Measurements from ENCODE around the gene CBFB.

The CBFB gene

DNA sequence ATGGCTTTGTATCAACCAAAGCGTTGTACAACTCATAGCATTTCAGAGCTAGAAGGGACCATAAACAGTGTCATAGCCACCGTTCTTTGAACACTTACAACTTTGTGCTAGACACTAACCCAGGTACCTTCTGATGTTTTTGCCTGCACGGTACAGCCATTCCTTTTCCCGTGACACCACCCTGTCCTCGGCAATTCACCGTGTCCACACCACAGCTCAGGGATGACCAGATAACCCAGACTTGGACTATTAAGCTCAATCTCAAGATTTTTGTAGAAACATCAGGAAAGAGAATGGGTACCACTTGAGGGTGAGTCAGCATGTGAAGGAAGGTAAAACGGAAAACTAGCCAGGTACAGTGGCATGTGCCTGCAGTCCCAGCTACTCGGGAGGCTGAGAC lies 9.8 kb upstream of the CBFB start:
- Histone ChIP-seq H2AFZ (ENCODE audit: low read length) (no peak overlapping the region), H3K27ac (ENCODE audit: low read depth, low read length, poor library complexity, severe bottlenecking) (no peak overlapping the region), H3F3A (ENCODE audit: insufficient read depth, low read length) (no peaks in the 10 kb centered on the region), H3K79me2 (ENCODE audit: insufficient read depth, low read length) (no peaks in the 10 kb centered on the region), H3K4me1 (ENCODE audit: insufficient read depth, low read length, severe bottlenecking) (peaks cover 2% of the 10 kb centered on the region), H3K9ac (ENCODE audit: low read length) (no peak overlapping the region), H3K9me3 (ENCODE audit: low read length) (no peaks in the 10 kb centered on the region), H3K9me2 (ENCODE audit: low read depth, low read length) (no peaks in the 10 kb centered on the region), H3K4me3 (ENCODE audit: low read depth, low read length, poor library complexity, severe bottlenecking) (no peak overlapping the region), H3K4me2 (ENCODE audit: low read length) (no peak overlapping the region), H3K36me3 (ENCODE audit: insufficient read depth, low read length) (no peaks in the 10 kb centered on the region), H4K20me1 (ENCODE audit: insufficient read depth, low read length) (no peaks in the 10 kb centered on the region), H3K27me3 (ENCODE audit: insufficient read depth, low read length) (0 out of 2 replicates have a peak, but pooled peaks cover 4% of the 10 kb centered on the region)
- TF ChIP-seq, protein P1, sequence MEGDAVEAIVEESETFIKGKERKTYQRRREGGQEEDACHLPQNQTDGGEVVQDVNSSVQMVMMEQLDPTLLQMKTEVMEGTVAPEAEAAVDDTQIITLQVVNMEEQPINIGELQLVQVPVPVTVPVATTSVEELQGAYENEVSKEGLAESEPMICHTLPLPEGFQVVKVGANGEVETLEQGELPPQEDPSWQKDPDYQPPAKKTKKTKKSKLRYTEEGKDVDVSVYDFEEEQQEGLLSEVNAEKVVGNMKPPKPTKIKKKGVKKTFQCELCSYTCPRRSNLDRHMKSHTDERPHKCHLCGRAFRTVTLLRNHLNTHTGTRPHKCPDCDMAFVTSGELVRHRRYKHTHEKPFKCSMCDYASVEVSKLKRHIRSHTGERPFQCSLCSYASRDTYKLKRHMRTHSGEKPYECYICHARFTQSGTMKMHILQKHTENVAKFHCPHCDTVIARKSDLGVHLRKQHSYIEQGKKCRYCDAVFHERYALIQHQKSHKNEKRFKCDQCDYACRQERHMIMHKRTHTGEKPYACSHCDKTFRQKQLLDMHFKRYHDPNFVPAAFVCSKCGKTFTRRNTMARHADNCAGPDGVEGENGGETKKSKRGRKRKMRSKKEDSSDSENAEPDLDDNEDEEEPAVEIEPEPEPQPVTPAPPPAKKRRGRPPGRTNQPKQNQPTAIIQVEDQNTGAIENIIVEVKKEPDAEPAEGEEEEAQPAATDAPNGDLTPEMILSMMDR (IDR thresholded peaks at IDR 0.05; ENCODE audit: low read length) = no peak
- TF ChIP-seq EZH2 (IDR thresholded peaks at IDR 0.05; ENCODE audit: borderline replicate concordance, low read length) = no peak

DNA sequence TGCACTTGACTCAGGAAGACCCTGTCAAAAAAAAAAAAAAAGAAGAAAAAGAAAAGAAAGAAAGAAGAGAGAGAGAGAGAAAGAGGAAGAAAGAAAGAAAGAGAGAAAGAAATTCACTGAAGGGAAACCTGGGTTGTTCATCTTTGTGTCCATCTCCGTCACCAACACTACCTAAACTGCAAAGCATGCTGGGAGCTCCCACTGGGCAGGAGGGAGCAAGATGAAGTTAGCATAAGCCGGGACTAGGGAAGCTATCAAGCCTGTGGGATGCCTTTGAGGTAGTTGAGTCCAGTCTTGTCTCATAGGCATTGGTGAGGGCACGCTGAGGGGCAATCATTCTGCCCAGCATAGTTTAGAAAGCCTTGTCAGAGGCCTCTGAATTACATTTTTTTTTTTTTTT lies 7.6 kb upstream of the CBFB start:
- H3K79me2 ChIP-seq (ENCODE audit: insufficient read depth, low read length) = no peaks in the 10 kb centered on the region
- H3K9ac ChIP-seq (ENCODE audit: low read length) = no peak overlapping the region
- no peaks in the 10 kb centered on the region for H3K9me3 ChIP-seq (ENCODE audit: low read length)
- no peak overlapping the region for H2AFZ ChIP-seq (ENCODE audit: low read length)
- no peaks in the 10 kb centered on the region for H4K20me1 ChIP-seq (ENCODE audit: insufficient read depth, low read length)
- no peak overlapping the region for H3K27ac ChIP-seq (ENCODE audit: low read depth, low read length, poor library complexity, severe bottlenecking)
- H3F3A ChIP-seq (ENCODE audit: insufficient read depth, low read length) = no peaks in the 10 kb centered on the region
- H3K27me3 ChIP-seq (ENCODE audit: insufficient read depth, low read length) = no peaks in the 10 kb centered on the region
- no peaks in the 10 kb centered on the region for H3K36me3 ChIP-seq (ENCODE audit: insufficient read depth, low read length)
- no peak overlapping the region for H3K4me2 ChIP-seq (ENCODE audit: low read length)
- TF ChIP-seq, protein P1 (IDR thresholded peaks at IDR 0.05; ENCODE audit: low read length) = no peak
- no peak for TF ChIP-seq EZH2 (IDR thresholded peaks at IDR 0.05; ENCODE audit: borderline replicate concordance, low read length)
- no peak overlapping the region for H3K4me3 ChIP-seq (ENCODE audit: low read depth, low read length, poor library complexity, severe bottlenecking)
- no peaks in the 10 kb centered on the region for H3K9me2 ChIP-seq (ENCODE audit: low read depth, low read length)
- H3K4me1 ChIP-seq (ENCODE audit: insufficient read depth, low read length, severe bottlenecking) = no peaks in the 10 kb centered on the region

DNA sequence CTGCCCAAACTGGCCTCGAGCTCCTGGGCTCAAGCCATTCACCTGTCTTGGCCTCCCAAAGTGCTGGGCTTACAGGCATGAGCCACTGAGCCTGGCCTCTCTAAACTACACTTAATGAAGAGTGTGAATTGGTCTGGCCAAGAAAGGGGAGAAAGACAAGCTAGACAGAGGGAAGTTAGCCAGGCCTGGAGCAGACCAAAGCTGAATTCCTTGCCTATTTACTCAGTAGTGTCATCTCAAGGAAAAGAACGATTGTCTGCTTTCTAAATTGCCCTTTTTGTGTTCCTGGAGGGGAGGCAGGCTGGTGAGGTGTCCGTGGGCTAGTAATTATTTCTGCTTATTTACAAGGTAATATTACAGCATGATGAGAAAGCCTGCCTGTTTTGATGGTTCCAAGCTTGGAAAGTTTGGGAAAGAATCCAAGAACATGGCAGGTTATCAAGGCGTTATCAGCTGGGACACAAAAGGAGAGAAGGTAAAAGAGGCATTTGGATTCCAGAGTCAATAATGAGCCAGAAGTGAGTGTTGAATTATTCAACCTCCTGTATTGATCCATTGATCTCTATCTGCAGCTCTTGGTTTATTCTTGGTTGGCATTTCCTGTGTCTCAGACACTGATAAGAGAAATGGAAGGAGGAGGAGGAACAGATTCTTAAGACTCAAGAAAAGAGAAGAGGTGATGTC lies 6.3 kb upstream of the CBFB start:
- Histone ChIP-seq H3F3A (ENCODE audit: insufficient read depth, low read length) (no peaks in the 10 kb centered on the region), H3K27me3 (ENCODE audit: insufficient read depth, low read length) (no peaks in the 10 kb centered on the region), H3K27ac (ENCODE audit: low read depth, low read length, poor library complexity, severe bottlenecking) (no peak overlapping the region), H3K4me2 (ENCODE audit: low read length) (no peak overlapping the region), H3K9me3 (ENCODE audit: low read length) (no peaks in the 10 kb centered on the region), H2AFZ (ENCODE audit: low read length) (no peak overlapping the region), H3K9me2 (ENCODE audit: low read depth, low read length) (no peaks in the 10 kb centered on the region), H3K4me3 (ENCODE audit: low read depth, low read length, poor library complexity, severe bottlenecking) (no peak overlapping the region), H3K9ac (ENCODE audit: low read length) (no peak overlapping the region), H3K4me1 (ENCODE audit: insufficient read depth, low read length, severe bottlenecking) (no peaks in the 10 kb centered on the region), H4K20me1 (ENCODE audit: insufficient read depth, low read length) (no peaks in the 10 kb centered on the region), H3K79me2 (ENCODE audit: insufficient read depth, low read length) (no peaks in the 10 kb centered on the region), H3K36me3 (ENCODE audit: insufficient read depth, low read length) (no peaks in the 10 kb centered on the region)
- TF ChIP-seq, protein P1 (IDR thresholded peaks at IDR 0.05; ENCODE audit: low read length) = no peak
- TF ChIP-seq EZH2 (IDR thresholded peaks at IDR 0.05; ENCODE audit: borderline replicate concordance, low read length) = no peak

All from OCI-LY1 (cell line).